K562 (cell line): Measurements from ENCODE around the gene LTBP1. TPM values are rescaled to one million over a fixed set of nuclear protein-coding genes. Genes with fewer than 3 reads are reported as not detected.
A peak's percentile ranks its signal among the peaks of the same experiment; 100 is the strongest.

ENCODE experiments used
- ARID1B ChIP-seq: fragments of 450-650 bp; IDR thresholded peaks from 2 replicates; pipeline ENCODE4 v1.6.1; 2016; ENCODE audit warnings: antibody characterized with exemption, mild to moderate bottlenecking, inconsistent platforms
- BACH1 ChIP-seq: fragments of 200-800 bp; sonication (Bioruptor generic); IDR thresholded peaks from 2 replicates; pipeline ENCODE4 v1.6.1; 2016; ENCODE audit warnings: missing genetic modification characterization, missing compliant biosample characterization
- CBFA2T3 ChIP-seq: fragments of 450-650 bp; IDR thresholded peaks from 2 replicates; pipeline ENCODE4 v1.6.1; 2017
- CREB1 ChIP-seq, 2 experiments: sonication (generic) in 1 of 2; formaldehyde crosslinking in 1 of 2; IDR thresholded peaks; 2 replicates each; pipeline versions ENCODE4 v1.6.1 to v1.8.0; 2012 to 2022; ENCODE audit warnings: inconsistent platforms in 1 of 2, mild to moderate bottlenecking in 1 of 2, missing genetic modification reagents in 1 of 2, moderate library complexity in 1 of 2
- CUX1 ChIP-seq: fragments of 200-800 bp; sonication (Bioruptor generic); IDR thresholded peaks from 2 replicates; pipeline ENCODE4 v1.6.1; 2016; ENCODE audit warnings: missing genetic modification characterization, missing compliant biosample characterization
- DDX20 ChIP-seq: fragments of 450-650 bp; IDR thresholded peaks from 2 replicates; pipeline ENCODE4 v1.6.1; 2016; ENCODE audit warnings: missing genetic modification characterization, low read depth, mild to moderate bottlenecking, missing compliant biosample characterization, moderate library complexity
- EWSR1 ChIP-seq: fragments of 450-650 bp; IDR thresholded peaks from 2 replicates; pipeline ENCODE4 v1.6.1; 2018; ENCODE audit warnings: borderline replicate concordance, mild to moderate bottlenecking, low read depth, moderate library complexity; ENCODE audit not compliant: partially characterized antibody
- MEF2A ChIP-seq: IDR thresholded peaks from 2 replicates; pipeline ENCODE4 v1.6.1; 2011; ENCODE audit warnings: low read depth, mild to moderate bottlenecking, low read length, moderate library complexity; ENCODE audit not compliant: control insufficient read depth
- NCOA6 ChIP-seq: fragments of 450-650 bp; IDR thresholded peaks from 2 replicates; pipeline ENCODE4 v1.6.1; 2017; ENCODE audit warnings: mild to moderate bottlenecking
- SMAD2 ChIP-seq: fragments of 150-350 bp; IDR thresholded peaks from 2 replicates; pipeline ENCODE4 v1.6.1; 2014; ENCODE audit warnings: low read depth, mild to moderate bottlenecking, low read length
- TEAD4 ChIP-seq, 2 experiments: sonication (generic) in 1 of 2; formaldehyde crosslinking in 1 of 2; IDR thresholded peaks; 2 replicates each; pipeline versions ENCODE4 v1.6.1 to v1.8.0; 2012 to 2022; ENCODE audit warnings: borderline replicate concordance in 1 of 2, inconsistent platforms in 1 of 2, low read length in 1 of 2, mild to moderate bottlenecking in 1 of 2, missing genetic modification reagents in 1 of 2
- ZNF212 ChIP-seq: fragments of 450-650 bp; formaldehyde crosslinking; IDR thresholded peaks from 2 replicates; pipeline ENCODE4 v1.4.0; 2020; ENCODE audit warnings: mild to moderate bottlenecking
- ZNF740 ChIP-seq, 3 experiments: fragments of 200-800 bp in 1 of 3; sonication (Bioruptor generic) in 1 of 3; sonication (generic) in 1 of 3; formaldehyde crosslinking in 1 of 3; IDR thresholded peaks; 2 replicates each; pipeline versions ENCODE4 v1.6.1 to v1.8.0; 2016 to 2022; ENCODE audit warnings: mild to moderate bottlenecking in 2 of 3, missing compliant biosample characterization in 2 of 3, missing genetic modification characterization in 2 of 3, missing genetic modification reagents in 1 of 3
- ZNF785 ChIP-seq: fragments of 250-450 bp; sonication (Bioruptor Pico); IDR thresholded peaks from 2 replicates; pipeline ENCODE4 v1.4.0; 2020; ENCODE audit warnings: mild to moderate bottlenecking
- polyA plus RNA-seq, 8 experiments: library from polyadenylated mRNA; depleted of rRNA in 4 of 8; stranded (reverse) in 5 of 8; unstranded in 3 of 8; fragments of >200 nt; fragmentation: Nextera tagmentation in 2 of 8; fragmentation: Illumina TruSeq in 1 of 8; extraction: Ambion mirVana in 2 of 8; extraction: Trizol in 1 of 8; gene quantifications; 2 replicates each; pipeline versions ENCODE4 v1.2.1 to v1.2.3, GENCODE V29; 2011 to 2014; ENCODE audit warnings: inconsistent platforms in 1 of 8, missing spikeins in 1 of 8
- total RNA-seq, 7 experiments: library from RNA; depleted of rRNA in 6 of 7; stranded (reverse); fragments of >200 nt in 6 of 7; fragmentation: Illumina TruSeq in 2 of 7; extraction: Trizol in 2 of 7; gene quantifications; 2 replicates each; pipeline versions ENCODE4 v1.2.1 to v1.2.3, GENCODE V29; 2011 to 2021; ENCODE audit warnings: low replicate concordance in 1 of 7
- TF ChIP-seq, protein P1 (sequence below): fragments of 450-650 bp; IDR thresholded peaks from 2 replicates; pipeline ENCODE4 v1.6.1; 2016
- TF ChIP-seq, protein P2 (sequence below): fragments of 450-650 bp; IDR thresholded peaks from 2 replicates; pipeline ENCODE4 v1.6.1; 2018; ENCODE audit not compliant: partially characterized antibody

The LTBP1 gene
- total and polyA plus RNA-seq, 9 of the 15 experiments (the other 6 are each of a cell fraction or from before 2014, with no cell fraction given) = 3.6 to 16.4 (median 8.5) TPM

- no peak for TF ChIP-seq NCOA6
- TF ChIP-seq SMAD2 = no peak
- TF ChIP-seq ZNF212 (CRISPR knock-in tag) = no peak
- TF ChIP-seq ZNF785 (CRISPR knock-in tag) = no peak
- TF ChIP-seq TEAD4 (IDR thresholded peaks at IDR 0.05; ENCODE audit: low read length) = peak; percentile 78
- TF ChIP-seq TEAD4 (CRISPR knock-in tag; IDR thresholded peaks at IDR 0.05; ENCODE audit: borderline replicate concordance) = no peak
- TF ChIP-seq ARID1B = peak; percentile 76
- peak; percentile 76 for TF ChIP-seq CBFA2T3
- no peak for TF ChIP-seq BACH1 (tag)
- 0 out of 2 replicates have a peak, but pooled peaks have one; percentile 11 for TF ChIP-seq CREB1 (IDR thresholded peaks at IDR 0.05)
- no peak for TF ChIP-seq CREB1 (CRISPR knock-in tag; IDR thresholded peaks at IDR 0.05)
- TF ChIP-seq CUX1 = no peak
- no peak for TF ChIP-seq DDX20 (tag)
- no peak for TF ChIP-seq ZNF740 (CRISPR knock-in tag; IDR thresholded peaks at IDR 0.05)
- TF ChIP-seq ZNF740 (tag; IDR thresholded peaks at IDR 0.05) = no peak
- TF ChIP-seq, protein P1, sequence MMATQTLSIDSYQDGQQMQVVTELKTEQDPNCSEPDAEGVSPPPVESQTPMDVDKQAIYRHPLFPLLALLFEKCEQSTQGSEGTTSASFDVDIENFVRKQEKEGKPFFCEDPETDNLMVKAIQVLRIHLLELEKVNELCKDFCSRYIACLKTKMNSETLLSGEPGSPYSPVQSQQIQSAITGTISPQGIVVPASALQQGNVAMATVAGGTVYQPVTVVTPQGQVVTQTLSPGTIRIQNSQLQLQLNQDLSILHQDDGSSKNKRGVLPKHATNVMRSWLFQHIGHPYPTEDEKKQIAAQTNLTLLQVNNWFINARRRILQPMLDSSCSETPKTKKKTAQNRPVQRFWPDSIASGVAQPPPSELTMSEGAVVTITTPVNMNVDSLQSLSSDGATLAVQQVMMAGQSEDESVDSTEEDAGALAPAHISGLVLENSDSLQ = peak; percentile 28; the same call in 1 of the 2 replicates
- TF ChIP-seq, protein P2, sequence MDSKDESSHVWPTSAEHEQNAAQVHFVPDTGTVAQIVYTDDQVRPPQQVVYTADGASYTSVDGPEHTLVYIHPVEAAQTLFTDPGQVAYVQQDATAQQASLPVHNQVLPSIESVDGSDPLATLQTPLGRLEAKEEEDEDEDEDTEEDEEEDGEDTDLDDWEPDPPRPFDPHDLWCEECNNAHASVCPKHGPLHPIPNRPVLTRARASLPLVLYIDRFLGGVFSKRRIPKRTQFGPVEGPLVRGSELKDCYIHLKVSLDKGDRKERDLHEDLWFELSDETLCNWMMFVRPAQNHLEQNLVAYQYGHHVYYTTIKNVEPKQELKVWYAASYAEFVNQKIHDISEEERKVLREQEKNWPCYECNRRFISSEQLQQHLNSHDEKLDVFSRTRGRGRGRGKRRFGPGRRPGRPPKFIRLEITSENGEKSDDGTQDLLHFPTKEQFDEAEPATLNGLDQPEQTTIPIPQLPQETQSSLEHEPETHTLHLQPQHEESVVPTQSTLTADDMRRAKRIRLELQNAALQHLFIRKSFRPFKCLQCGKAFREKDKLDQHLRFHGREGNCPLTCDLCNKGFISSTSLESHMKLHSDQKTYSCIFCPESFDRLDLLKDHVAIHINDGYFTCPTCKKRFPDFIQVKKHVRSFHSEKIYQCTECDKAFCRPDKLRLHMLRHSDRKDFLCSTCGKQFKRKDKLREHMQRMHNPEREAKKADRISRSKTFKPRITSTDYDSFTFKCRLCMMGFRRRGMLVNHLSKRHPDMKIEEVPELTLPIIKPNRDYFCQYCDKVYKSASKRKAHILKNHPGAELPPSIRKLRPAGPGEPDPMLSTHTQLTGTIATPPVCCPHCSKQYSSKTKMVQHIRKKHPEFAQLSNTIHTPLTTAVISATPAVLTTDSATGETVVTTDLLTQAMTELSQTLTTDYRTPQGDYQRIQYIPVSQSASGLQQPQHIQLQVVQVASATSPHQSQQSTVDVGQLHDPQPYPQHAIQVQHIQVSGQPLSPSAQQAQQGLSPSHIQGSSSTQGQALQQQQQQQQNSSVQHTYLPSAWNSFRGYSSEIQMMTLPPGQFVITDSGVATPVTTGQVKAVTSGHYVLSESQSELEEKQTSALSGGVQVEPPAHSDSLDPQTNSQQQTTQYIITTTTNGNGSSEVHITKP = peak; percentile 90
- TF ChIP-seq EWSR1 = no peak
- TF ChIP-seq MEF2A = peak; percentile 52; the same call in 1 of the 2 replicates
Measured at GRCh38 chr2:33141476-33141875, 194.7 kb downstream of the LTBP1 start (continued).
